A204.1 (cell line): ENCODE measurements around the gene COL23A1.

Source experiments
- FAIRE-seq: peaks from 2 replicates; lab custom pipeline; 2012; peaks lifted over from hg19 to GRCh38; lab: Jason Lieb, UNC

The COL23A1 gene

GRCh38 chr5:178434016-178434761 is 156.0 kb downstream of the COL23A1 start:
- no peak for FAIRE-seq

DNA sequence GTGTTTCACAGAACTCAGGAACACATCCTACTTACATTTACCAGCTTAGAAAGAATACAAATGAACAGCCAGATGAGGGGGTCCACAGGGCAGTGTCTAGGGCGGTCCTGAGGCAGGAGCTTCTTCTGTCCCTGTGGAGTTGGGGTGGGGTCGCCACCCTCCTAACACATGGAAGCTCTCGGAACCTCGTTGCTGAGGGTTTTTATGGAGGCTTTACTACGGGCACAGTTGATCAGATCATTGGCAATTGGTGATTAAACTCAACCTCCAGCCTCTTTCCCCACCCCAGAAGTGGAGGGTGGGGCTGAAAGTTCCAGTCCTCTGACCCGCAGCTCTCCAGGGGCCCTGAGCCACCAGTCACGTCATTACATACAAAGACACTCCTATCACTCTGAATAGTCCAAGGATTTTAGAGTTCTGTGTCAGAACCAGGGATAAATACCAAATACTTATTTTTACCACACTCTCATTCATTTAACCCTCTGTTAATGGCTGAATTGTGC is 156.9 kb downstream of the COL23A1 start:
- no peak for FAIRE-seq

DNA sequence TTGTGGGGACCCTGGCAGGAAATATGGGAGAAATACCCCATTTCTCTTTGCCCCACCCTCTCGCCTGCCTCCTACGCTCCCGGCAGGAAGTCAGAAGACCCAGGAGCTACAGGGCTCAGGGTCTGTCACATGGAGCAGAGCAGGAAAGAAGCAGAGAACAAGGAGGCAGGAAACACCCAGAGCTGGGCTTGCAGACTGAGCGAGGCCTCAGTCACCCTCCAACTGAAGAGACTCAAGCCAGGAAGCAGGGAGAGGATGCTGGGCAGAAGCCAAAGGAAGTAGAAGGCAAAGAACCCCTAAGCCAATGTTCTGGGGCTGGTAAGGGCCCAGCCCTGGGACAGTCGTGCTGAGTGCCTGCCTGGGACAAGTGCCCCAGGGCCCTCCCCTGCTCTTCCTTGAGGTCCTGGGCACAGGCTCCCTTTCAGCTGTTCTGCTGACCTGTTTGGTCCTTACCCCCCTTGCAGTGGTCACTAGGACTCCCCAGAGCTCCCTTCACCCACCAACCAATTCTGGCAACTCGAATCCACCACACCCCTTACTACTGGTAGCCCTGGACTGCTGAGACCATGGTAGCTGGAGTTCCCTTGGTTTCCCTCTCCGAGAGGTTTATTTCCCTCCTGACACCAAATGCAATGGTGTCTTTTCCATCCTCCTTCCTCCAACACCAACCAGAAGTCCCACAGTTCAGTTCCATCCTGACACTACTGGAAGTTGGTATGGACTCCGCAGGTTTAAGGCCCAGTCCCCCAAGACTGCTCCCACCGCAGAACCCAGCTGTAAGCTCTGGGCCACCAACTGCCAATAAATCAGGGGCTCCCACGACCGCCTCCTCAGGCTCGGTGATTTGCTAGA is 157.5 kb downstream of the COL23A1 start:
- no peak for FAIRE-seq

DNA sequence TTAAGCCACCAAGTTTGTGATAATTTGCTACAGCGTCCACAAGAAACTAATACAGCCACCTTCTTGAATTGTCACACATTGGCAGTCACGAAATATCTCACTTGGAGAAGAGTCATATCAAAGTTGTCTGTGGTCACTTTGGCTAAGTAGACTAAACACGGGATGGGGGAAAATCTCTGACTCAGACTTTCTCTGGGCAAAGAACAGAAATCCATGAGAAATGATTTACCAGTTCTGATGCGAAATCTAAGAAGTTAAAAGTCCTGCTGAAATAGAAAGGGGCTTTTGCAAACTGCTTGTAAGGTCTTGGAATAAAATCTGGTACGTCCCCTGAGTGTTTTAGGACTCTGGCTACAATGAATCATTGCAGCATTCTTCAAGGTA is 158.4 kb downstream of the COL23A1 start:
- no peak for FAIRE-seq

GRCh38 chr5:178431063-178431781 is 159.0 kb downstream of the COL23A1 start:
- no peak for FAIRE-seq

- no peak for FAIRE-seq
These were observed 159.8 kb downstream of the COL23A1 start for GRCh38 chr5:178430186-178431062.

- FAIRE-seq = no peak
These were observed 160.6 kb downstream of the COL23A1 start for GRCh38 chr5:178429491-178430185.

GRCh38 chr5:178429156-178429468 is 161.1 kb downstream of the COL23A1 start:
- no peak for FAIRE-seq

DNA sequence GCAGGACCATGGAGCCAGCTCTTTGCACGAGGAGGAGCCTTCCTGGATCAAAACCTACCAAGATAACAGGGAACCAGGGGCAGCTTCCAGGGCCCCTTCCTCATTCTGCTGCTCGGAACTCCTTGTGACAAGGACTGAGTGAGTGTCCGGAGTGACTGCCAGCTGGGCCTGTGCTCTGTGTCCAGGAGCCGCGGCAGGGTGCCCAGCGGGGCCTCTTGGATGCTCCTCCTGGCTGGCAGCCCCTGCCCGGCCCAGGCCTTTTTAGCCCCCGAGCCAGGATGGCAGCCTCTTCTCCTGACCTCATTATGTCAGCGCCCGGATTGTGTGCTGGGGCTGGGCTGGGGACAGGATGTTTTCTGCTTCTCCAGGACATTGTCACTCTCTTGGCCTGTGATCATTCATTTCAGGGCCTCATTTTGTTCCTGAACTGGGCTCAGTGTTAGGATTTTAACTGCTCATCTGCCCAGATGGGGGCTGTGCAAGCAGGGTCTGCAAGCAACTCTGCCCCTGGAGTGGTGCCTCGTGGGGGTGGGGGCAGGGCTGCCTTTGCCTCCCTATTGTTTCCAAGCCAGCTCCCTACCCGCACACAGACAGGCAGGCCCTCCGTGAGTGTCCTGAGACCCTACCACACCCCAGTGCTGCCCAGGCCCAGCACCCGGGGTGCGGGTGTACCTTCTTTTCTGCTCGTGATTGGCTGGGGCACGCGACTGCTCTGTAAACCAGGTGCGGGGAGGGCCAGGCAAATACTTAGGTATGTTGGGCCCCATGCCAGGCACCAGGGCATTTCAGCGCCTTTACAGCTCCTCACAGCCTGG is 161.6 kb downstream of the COL23A1 start:
- FAIRE-seq = no peak

GRCh38 chr5:178427576-178428197 is 162.5 kb downstream of the COL23A1 start:
- FAIRE-seq = no peak

DNA sequence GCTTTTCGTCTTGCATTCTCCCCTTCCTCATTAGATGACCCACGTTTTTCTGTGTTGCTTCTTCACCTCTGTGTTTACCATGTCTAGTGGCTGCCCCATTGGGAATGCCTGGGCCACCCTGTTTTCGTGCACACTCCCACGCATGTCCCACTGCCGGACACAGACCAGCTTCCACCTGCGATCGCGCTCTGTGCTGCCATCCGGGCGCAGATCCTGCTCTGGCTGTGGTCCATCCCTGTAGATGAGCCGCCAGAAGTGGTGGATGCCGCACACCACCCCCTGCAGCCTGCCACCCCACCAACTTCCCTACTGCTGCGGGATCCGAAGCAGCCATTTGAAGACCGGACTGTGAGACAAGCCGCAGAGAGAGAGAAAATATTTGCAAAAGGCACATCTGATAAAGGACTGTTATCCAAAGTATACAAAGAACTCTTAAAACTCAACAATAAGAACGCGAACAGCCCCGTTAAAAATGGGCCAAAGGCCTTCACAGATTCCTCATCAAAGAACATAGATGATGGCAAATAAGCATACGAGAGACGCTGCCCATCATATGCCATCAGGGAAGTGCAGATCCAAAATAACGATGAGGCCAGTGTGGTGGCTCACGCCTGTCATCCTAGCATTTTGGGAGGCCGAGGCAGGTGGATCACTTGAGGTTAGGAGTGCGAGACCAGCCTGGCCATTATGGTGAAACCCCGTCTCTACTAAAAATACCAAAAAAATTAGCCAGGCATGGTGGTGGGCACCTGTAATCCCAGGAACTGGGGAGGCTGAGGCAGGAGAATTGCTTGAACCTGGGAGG is 163.7 kb downstream of the COL23A1 start:
- FAIRE-seq = no peak

DNA sequence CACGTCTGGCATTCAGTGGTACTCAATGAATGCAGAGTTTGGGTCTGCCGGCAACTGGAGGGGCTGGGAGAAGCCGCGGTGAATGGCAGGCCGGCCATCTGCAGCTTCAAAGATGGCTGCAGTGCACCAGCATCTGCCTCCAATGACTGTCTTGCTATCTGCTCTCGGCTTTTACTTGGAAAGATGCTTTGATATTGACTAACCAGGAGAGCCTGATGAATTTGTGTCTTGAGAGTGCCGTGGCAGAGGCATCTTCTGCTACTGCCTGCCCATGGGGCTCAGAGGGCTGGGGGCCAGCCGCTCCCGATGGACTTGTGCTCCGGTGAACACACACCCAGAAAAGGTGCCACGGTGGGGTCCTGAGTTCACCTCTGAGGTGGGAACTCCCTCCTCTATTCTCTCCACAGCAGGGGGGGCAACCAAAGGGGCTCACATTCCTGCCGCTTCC is 164.5 kb downstream of the COL23A1 start:
- FAIRE-seq = no peak

GRCh38 chr5:178424810-178425177 is 165.4 kb downstream of the COL23A1 start:
- no peak for FAIRE-seq

- FAIRE-seq = no peak
These were observed 166.0 kb downstream of the COL23A1 start for GRCh38 chr5:178423901-178424809.

GRCh38 chr5:178423431-178423830 is 166.8 kb downstream of the COL23A1 start:
- FAIRE-seq = no peak

- no peak for FAIRE-seq
These were observed 167.8 kb downstream of the COL23A1 start for GRCh38 chr5:178422400-178422775.

GRCh38 chr5:178421699-178422399 is 168.3 kb downstream of the COL23A1 start:
- no peak for FAIRE-seq
